GM12864 (cell line): ENCODE measurements around the gene FAM149B1.

Source experiments
- DNase-seq: peaks from one replicate; pipeline ENCODE4 v3.0.0-alpha.2; 2011; ENCODE audit warnings: low read depth
- H3K4me3 ChIP-seq: 2 replicates; pipeline ENCODE4 v1.5.1; 2011; ENCODE audit warnings: mild to moderate bottlenecking, low read depth, low read length, control low read depth
- CTCF ChIP-seq: IDR thresholded peaks from 2 replicates; pipeline ENCODE4 v1.5.1; 2011; ENCODE audit warnings: low read depth, mild to moderate bottlenecking, moderate library complexity, low read length, control low read depth, inconsistent platforms; ENCODE audit errors: missing control alignments

Gene FAM149B1

GRCh38 chr10:73211106-73211811, 43.3 kb downstream of the FAM149B1 start:
- TF ChIP-seq CTCF, result no peak
- no peak for DNase-seq
- H3K4me3 ChIP-seq, result no peak overlapping the region

GRCh38 chr10:73215749-73216148, 47.8 kb downstream of the FAM149B1 start:
- H3K4me3 ChIP-seq, result no peak overlapping the region
- TF ChIP-seq CTCF, result no peak
- DNase-seq, result no peak

GRCh38 chr10:73217628-73218027, 49.7 kb downstream of the FAM149B1 start:
- no peak for TF ChIP-seq CTCF
- no peak for DNase-seq
- no peak overlapping the region for H3K4me3 ChIP-seq

- DNase-seq, result no peak
- TF ChIP-seq CTCF, result peak; percentile 55
- no peak overlapping the region for H3K4me3 ChIP-seq
Observed at GRCh38 chr10:73218431-73219191, 50.7 kb downstream of the FAM149B1 start.

GRCh38 chr10:73219384-73219783, 51.5 kb downstream of the FAM149B1 start:
- DNase-seq, result no peak
- no peak for TF ChIP-seq CTCF
- H3K4me3 ChIP-seq, result no peak overlapping the region

GRCh38 chr10:73220989-73221388, 53.1 kb downstream of the FAM149B1 start:
- DNase-seq, result no peak
- no peak for TF ChIP-seq CTCF
- no peak overlapping the region for H3K4me3 ChIP-seq
